Left forelimb (tissue), 1 donor: ENCODE results near the gene GPT2.

Experiments
- DNase-seq: peaks from one replicate; pipeline ENCODE4 v3.0.0-alpha.2; 2018; ENCODE audit warnings: low spot score

GPT2 gene

DNA sequence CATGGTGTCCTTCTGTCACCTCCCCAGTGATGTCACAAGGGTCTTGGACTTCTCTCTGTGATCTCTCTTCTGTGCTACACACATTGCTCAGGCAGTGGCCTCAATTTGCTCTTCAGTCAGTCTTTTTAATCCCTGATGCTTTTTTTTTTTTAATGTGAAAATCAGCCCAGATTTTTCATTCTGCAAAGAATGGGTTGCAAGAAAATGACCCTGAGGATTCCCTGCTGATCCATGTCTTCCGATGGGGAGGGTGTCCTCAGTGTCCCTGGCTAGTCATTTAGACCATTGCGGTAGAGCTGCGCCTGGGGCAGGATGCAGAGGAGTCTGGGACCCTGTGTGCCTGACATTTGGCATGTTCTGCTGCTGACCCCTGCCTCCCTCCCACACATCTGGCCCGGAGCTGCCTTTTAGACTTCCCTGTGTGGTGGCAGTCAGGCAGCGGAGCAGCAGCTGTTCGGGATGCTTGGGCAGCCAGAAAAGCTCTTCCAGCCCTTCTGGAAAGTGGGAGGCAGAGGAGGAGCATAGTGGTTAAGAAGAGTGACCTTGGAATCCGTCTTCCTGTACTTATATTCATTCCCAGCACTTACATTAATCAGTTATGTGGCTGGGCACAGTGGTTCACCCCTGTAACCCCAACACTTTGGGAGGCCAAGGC is 12.3 kb downstream of the GPT2 start:
- DNase-seq: no peak

DNA sequence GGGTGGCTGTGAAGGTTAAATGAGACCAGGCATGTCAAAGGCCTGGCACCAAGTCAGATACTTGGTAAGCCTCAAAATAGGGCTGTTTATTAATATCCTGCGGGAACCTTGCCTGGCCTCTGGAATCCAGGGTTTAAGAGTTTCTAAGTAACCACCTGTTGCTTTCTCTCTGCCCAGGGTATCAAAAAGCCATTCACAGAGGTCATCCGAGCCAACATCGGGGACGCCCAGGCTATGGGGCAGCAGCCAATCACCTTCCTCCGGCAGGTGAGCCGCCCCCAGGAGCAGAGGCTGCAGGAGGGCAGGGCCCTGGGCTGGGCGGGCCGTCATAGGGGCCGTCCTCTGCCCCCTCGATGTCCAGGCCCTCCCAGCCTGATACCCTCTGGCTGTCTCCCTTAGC is 13.3 kb downstream of the GPT2 start:
- no peak for DNase-seq

DNA sequence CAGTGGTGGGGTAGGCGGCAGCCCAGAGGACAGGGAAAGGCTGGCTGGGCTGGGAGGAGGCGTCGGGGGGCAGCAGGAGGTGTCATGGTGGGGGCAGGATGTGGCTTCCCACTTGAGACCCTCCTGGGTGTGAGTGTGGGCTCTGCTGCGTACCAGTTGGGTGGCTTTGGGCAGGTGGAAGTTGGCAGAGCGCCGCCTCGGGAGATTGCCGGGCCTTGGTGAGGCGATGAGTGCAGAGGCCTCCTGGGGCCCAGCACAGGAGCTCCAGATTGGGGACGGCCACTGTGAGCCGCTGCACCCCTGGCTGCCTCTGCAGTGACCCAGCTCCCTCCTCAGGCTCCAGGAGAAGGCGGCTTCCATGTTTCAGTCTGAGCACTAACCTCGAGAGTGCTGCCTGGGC is 13.8 kb downstream of the GPT2 start:
- no peak for DNase-seq

DNA sequence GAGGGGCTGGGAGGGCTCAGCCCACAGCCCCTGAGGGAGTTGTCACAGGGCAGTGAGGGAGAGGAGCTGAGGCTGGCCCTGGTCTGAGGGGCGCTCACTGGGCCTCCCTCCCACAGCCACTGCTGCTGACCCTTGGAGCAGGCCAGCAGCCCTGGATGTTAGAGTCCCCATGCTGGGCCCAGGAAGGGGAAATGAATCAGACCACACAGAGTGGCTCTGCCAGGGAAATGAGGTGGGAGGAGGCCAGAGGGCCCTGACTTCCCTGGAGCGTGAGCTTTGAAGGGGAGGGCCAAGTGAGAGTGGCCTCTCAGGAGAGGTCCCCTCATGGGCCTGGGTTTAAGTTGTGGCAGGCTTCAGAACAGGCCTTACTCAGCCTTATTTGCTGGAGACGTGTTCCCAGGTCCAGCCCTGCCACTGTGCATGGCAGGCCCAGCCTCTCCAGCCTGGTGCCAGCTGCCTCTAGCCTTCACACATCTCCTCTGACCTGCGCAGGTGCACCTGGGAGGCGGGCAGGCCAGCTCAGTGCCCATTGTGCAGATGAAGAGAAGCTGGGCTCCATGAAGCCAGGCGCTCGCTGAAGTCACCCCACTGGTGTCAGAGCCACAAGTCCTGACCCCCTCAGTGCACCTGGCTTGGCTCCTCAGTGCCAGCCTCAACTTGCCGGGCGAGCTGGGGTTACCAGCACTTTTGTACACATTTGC is 15.4 kb downstream of the GPT2 start:
- DNase-seq: no peak

DNA sequence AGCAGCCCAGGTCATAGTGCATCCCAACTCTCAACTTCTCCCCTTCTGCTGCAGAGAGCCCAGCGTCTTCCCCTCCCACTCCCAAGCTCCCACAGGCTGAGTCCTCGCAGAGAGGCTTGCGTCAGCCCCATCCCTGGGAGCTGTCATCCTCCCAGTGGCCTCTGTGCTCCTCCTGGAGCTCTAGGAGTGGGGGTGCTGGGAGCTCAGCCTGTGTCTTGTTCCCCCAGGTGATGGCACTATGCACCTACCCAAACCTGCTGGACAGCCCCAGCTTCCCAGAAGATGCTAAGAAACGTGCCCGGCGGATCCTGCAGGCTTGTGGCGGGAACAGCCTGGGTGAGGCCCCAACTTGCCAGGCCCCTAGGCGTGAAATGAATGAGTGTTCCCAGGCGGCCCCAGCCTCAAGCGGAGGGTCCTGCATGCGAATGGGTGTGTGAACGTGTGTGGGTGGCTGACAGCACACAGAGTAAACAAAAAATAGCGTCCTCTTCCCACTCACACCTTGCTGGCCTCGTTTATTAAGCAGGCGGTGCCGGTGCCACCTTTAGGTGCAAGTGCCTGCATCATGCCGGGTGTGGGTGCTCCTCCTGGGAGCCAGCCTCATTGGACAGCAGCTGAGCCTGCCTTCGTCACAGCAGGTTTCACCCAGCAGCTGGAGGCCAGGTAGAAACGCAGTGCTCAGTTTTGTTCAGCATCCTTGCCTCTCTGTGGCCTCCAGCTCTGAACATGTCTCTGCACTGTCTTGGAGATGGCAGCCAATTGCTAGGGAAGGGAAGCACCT is 16.5 kb downstream of the GPT2 start:
- no peak for DNase-seq

DNA sequence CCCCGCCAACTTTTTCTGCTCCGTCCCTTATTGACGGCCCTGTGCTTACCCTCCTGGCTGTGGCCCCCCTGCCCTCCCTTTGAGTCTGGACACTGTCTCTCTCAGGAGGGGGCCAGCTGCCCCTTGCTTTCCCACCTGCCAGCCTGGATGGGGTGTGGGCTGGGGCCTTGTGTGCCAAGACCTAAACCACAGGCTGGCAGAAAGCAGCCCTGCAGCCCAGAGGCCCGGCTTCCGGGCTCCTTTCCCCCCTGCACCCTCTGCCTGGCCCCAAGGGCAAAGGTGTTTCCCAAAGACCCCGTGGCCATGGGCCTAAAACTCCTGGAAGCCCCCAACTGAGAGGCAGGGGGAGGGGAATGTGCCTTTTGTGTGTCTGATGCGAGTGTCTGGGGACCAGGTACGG is 17.5 kb downstream of the GPT2 start:
- no peak for DNase-seq

DNA sequence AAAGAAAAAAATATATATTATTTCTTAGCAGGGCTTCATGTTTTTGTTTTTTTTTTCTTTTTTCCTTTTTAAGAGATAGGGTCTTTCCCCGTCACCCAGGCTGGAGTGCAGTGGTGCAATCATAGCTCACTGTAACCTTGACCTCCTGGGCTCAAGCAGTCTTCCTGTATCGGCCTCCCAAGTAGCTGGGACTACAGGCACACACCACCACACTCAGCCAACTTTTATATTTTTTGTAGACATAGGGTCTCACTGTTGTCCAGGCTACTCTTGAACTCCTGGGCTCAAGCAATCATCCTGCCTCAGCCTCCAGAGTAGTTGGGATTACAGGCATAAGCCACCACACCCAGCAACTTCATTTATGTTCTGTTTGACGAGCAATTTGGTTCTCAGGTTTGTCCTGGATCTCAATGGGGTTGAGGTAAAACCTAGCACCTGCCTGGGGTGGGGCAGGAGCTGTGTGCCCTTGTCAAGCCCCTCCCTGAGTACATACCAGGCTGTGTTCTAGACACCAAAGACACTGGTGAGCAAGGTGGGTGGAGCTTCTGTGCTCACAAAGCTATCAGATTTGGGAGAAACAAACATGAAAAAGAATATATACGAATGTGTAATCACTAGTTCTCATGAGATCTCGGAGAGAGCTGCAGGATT is 19.2 kb downstream of the GPT2 start:
- no peak for DNase-seq

DNA sequence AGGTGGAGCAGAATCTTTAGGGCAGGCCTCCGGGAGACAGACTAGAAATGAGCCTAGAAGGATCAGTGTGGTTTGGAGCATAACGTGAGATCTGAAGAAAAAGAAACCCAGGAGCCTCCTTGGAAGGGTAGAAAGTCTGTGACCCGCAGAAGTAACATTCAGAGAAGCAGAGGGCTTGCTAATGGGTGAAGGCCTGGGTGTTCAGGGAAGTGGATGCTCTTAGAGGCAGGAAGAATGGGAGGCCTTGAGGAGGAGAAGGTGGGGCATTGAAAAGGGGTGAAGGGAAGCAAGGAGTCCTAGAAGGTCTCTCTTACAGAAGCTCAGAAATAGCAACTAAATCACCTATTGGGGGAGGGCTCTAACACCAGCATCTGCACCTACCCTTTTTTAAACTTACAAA is 20.3 kb downstream of the GPT2 start:
- no peak for DNase-seq

DNA sequence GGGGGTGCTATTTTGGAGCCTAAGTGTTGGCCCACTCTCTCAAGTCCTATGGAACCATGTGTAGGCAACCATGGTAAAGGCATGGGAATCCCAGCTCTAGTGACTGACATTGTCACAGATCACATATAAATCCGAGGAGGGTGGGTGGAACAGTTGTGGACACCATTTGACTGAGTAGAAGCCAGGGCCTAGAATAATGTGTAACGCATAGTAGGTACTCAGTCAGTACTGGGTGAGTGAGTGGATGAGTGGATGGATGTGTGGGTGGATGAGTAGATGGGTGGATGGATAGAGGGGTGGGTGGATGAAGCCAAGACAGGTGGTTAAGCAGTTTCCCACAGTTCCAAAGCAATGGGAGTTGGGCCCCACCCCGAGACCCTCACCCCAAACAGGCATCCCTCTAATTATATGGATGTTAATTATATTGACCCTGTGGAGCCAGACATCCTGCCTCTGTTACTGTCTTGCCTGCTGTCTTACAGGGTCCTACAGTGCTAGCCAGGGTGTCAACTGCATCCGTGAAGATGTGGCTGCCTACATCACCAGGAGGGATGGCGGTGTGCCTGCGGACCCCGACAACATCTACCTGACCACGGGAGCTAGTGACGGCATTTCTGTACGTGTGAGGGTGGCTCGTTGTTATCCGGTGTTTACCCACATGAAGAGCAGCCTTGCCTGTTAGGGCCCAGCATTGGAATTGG is 22.3 kb downstream of the GPT2 start:
- DNase-seq: no peak

DNA sequence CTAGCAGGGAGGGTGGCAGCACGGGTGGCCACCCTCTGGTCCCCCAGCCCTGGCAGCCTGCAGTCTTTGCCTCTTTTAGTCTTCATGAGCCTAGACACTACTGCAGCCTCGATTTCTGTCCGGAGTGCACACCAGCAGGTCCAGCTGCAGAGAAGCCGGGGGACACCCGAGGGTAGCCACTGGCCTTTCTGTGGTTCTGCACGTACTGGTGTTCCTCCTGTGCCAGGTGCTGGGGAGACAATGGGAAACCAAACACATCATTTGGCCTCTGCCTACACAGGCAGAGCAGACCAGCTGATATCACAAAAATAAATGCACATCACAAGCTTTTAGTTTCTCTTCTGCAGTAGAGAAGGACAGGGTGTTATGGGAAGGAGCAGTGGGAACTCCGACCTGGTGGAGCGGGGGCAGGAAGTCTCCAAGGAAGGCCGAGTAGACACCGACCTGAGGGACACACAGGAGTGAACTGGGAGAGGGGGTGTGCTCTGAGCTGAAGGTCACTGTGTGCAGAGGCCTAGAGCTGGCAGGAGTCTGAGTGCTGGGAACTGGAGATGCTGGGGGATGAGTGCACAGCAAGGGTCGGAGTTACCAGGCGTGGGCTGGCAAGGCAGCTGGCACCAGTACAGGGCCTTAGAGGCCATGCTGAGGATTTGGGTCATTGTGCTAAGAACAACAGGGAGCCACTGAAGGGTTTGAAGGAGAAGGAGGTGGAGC is 23.1 kb downstream of the GPT2 start:
- no peak for DNase-seq

DNA sequence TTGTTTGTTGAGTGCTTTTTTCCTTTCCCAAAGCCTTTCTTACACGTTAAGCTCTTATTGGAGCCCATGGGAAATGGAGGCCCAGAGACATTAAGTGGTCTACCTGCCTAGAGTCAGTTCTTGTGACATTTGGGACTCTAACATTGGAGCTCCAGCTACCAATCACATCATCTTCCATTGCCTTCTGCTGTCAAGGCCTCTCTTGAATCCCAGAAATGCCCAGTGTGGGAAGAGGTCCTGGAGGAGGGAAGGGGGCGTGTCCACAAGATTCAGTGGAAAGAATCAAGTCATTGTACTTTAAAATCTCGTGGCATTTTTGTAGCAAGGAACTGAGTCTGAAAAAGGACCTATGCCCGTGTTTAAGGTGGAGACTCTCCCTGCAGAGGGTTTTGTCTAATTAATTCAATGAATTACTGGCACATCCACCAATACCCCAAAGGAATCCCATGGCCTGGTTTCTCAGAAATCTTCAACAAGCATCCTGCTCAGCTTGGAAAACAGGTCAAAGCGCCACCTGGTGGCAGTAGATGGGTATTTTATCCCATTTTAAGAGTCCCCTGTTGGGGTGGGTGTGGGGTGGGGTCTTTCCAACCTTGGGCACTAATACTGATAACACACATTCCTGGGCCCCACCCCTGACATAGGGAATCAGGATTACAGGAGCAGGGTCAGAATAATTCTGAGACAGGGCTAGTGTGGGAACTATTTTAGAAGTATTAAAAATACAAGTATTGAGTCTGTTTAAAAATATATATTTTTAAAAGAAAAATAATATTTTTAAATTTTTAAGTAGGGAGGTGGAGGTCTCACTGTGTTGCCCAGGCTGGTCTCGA is 24.6 kb downstream of the GPT2 start:
- no peak for DNase-seq

DNA sequence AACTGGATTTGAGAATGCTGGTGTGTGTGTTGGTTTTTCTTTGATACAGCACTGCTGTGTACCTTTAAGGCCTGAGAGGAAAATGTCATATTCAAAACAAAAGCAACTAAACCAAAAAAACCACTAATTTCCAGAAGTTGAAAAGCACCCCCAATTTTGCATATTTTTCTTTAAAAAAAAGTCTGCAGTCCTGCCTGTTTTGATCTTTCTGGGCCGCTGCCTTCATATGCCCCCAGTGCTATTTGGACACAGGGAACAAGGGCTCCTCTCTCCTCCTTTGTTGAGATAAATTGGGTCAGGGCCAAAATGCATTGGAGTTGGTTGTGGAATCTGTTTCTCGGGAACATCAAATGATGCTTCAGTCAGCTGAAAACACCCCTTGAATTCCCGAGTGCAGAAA is 26.9 kb downstream of the GPT2 start:
- no peak for DNase-seq

DNA sequence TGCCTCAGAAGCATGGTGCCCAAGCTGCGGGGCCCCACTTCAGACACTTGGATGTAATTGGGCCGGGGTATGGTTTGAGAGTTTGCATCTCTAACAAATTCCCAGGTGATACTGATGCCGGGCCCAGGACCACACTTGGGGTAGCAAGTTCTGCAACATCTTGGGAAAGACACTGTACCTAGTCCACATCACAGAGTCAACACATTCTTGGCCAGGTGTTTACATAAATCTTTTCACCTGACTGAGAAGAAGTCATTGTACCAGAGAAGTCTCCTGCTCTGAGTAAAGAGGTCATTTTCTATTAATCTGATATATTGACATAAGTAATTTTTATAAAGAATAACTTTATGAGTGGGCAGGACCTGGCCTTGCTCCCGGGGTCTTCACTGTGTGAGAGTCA is 27.5 kb downstream of the GPT2 start:
- no peak for DNase-seq

DNA sequence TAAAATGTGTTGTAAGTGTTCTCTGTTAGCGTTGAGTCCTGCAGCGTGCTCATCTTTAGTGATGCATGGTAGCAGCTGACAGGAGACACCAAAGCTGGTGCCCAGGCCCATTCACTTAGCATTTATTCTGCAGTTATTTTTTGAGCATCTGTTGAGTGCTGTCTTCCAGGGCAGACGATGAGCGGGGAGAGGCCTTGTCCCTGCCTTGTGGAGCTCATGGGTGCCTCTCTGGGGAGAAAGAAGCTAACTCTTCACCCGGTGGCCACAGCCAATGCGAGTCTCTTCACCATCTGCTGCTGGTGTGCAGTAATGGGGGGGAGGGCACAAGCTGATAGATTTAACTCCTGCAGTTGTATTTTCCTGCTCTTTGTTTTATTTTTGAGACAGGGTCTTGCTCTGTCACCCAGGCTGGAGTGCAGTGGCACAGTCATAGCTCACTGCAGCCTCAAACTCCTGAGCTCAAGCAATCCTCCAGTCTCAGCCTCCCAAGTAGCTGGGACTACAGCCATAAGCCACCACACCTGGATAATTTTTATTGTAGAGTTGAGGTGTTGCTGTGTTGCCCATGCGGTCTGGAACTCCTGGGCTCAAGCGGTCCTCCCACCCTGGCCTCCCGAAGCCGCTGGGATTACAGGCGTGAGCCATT is 30.5 kb downstream of the GPT2 start:
- DNase-seq: no peak

DNA sequence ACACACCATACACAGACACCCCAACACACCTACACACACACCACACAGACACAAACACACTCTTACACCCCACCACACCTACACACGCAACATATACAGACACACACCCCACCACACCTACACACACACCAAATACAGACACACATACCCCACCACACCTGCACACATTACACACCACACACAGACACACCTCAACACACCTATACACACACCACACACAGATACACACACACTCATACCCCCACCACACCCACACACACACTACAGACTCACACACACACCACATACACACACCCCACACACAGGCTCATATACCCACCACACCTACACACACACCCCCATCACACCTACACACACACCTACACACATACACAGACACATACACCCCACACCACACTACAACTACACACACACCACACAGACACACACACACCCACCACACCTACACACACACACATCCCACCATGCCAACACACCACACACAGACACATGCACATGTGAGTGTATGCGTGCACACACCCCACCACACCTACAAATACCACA is 31.4 kb downstream of the GPT2 start:
- no peak for DNase-seq

DNA sequence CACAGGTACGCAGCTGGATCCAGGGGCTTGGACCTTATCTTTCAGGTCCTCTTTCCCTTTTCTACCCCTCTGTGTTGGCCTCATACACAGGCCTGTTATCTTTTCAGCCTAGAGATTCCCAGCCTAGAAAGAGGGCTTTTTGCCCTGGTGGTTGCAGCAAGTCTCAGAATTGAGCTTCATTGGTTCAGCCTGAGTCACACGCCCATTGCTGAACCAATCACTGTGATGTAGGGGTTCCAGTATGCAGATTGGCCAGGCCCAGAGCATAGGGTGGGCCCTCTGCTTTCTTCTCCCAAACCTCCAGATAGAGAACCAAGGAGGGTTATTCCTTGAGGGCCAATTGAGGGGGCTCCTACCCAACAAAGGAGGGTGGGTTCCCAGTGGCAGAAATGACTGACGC is 32.8 kb downstream of the GPT2 start:
- DNase-seq: no peak

DNA sequence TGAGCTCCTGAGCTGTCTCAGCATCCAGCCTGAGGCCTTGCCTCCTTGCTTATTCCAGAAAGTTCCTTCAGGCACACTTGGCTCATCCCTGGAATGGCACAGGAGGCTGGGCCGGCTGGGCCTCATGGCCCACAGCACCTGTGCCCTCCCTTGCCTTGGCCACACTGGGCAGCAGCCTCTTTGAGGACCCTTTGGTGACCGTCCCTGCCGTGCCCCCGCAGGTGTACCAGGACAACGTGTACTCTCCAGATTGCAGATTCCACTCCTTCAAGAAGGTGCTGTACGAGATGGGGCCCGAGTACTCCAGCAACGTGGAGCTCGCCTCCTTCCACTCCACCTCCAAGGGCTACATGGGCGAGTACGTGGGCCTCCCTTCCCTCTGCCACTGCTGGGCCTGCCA is 34.2 kb downstream of the GPT2 start:
- no peak for DNase-seq

DNA sequence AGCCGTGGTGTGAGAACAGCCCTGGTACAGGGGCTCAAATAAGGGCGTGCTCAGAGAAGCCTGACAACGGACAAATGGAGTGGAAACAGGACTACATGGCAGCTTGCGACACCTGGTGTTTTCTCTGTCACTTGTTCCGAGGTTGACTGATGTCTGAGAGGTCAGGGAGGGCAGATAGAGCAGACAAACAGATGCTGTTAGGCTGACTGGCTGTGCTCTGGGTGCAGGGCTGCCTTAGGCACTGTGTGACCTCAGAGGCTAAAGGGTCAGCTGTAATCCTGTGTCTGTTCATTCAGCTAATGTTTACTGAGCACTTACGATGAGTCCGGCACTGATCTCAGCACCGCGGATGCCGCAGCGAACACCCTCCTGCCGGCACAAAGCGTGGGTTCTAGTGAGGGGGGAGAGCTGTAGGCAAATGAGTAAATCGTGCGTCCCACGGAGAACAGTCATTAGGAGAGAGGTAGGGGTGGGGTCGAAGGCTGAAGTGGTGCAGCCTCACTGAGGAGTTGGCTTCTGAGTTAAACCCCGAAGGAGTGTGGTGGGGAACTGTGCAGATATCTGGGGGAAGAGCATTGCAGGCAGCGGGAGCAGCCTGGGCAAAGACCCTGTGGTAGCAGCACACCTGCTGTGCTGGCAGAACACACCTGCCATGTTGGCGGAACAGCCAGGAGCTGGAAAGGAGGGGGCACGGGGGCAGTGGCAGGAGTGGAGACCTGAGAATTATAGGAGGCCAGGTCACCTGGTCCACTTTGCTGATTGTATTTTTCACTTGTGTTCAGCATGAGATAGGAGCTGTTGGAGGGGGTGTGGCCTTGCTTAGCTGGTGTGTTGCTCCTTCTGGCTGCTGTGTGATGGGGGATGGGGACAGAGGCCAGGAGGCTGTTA is 35.0 kb downstream of the GPT2 start:
- DNase-seq: no peak
